Mesothelial cell of epicardium (in vitro differentiated cells): ENCODE measurements around the gene SANBR. TPM values are rescaled to one million over a fixed set of nuclear protein-coding genes. Genes with fewer than 3 reads are reported as not detected.

ENCODE experiments used
- DNase-seq, 2 experiments: peaks; one replicate each; pipeline ENCODE4 v3.0.0; 2021; ENCODE audit warnings: low spot score in 2 of 2; ENCODE audit not compliant: unreplicated experiment in 2 of 2
- H3K27ac Mint-ChIP-seq: 2 replicates; pipeline ENCODE4 v1.8.0; 2021; ENCODE audit warnings: mixed read lengths
- H3K27me3 Mint-ChIP-seq: 2 replicates; pipeline ENCODE4 v1.8.0; 2021; ENCODE audit warnings: low read depth, mixed read lengths
- H3K36me3 Mint-ChIP-seq: 2 replicates; pipeline ENCODE4 v1.8.0; 2021; ENCODE audit warnings: mixed read lengths
- H3K4me1 Mint-ChIP-seq: 2 replicates; pipeline ENCODE4 v1.8.0; 2021; ENCODE audit warnings: mixed read lengths
- H3K4me3 Mint-ChIP-seq: 2 replicates; pipeline ENCODE4 v1.8.0; 2021; ENCODE audit warnings: mild to moderate bottlenecking, moderate library complexity, mixed read lengths
- H3K9me3 Mint-ChIP-seq: 2 replicates; pipeline ENCODE4 v1.8.0; 2021; ENCODE audit warnings: mixed read lengths
- CTCF ChIP-seq: fragments of 200-600 bp; sonication (generic); IDR thresholded peaks from one replicate; pipeline ENCODE4 v1.5.0; 2021; ENCODE audit warnings: antibody characterized with exemption; ENCODE audit not compliant: unreplicated experiment
- total RNA-seq: library from RNA; stranded (reverse); gene quantifications from 3 replicates; pipeline ENCODE4 v1.2.1, GENCODE V29; 2021

The SANBR gene
- 13.2 to 14.4 TPM (median 14.0 TPM) in 3 replicates for total RNA-seq

- H3K27me3 Mint-ChIP-seq: no peaks in the 10 kb centered on the region
- TF ChIP-seq CTCF: no peak
- peak; percentile 72 to 91 for DNase-seq
- peak within 1 kb of the TSS; percentile 94 for H3K27ac Mint-ChIP-seq
- peaks cover 5% of the 10 kb centered on the region for H3K9me3 Mint-ChIP-seq
- peaks cover 11% of the 10 kb centered on the region for H3K4me1 Mint-ChIP-seq
- peak within 1 kb of the TSS; percentile 96 for H3K4me3 Mint-ChIP-seq
- H3K36me3 Mint-ChIP-seq: peaks cover 4% of the 10 kb centered on the region
Measured at GRCh38 chr2:61065714-61066709, at the start of gene SANBR. SANBR (plus strand) TSS chr2:61065871; CDS start chr2:61070351, 4,480 bp downstream.

- Mint-ChIP-seq H3K4me1 (peaks cover 27% of the 10 kb centered on the region), H3K4me3 (peak overlapping the region; percentile 98), H3K27me3 (no peaks in the 10 kb centered on the region), H3K27ac (peak overlapping the region; percentile 23), H3K36me3 (peaks cover 6% of the 10 kb centered on the region), H3K9me3 (no peaks in the 10 kb centered on the region)
- no peak for DNase-seq
- no peak for TF ChIP-seq CTCF
Measured at GRCh38 chr2:61015976-61016375, 49.7 kb upstream of the SANBR start.

GRCh38 chr2:61016392-61017002, 49.2 kb upstream of the SANBR start:
- Mint-ChIP-seq H3K36me3 (peaks cover 11% of the 10 kb centered on the region), H3K4me1 (peaks cover 27% of the 10 kb centered on the region), H3K27me3 (no peaks in the 10 kb centered on the region), H3K9me3 (peaks cover under 1% of the 10 kb centered on the region), H3K4me3 (peak overlapping the region; percentile 98), H3K27ac (peak overlapping the region; percentile 98)
- DNase-seq: no peak
- no peak for TF ChIP-seq CTCF

- TF ChIP-seq CTCF: no peak
- peak overlapping the region; percentile 98 for H3K4me3 Mint-ChIP-seq
- no peaks in the 10 kb centered on the region for H3K27me3 Mint-ChIP-seq
- peak; percentile 30 to 66 for DNase-seq
- peak overlapping the region; percentile 98 for H3K27ac Mint-ChIP-seq
- peaks cover 17% of the 10 kb centered on the region for H3K36me3 Mint-ChIP-seq
- peaks cover 27% of the 10 kb centered on the region for H3K4me1 Mint-ChIP-seq
- H3K9me3 Mint-ChIP-seq: peaks cover 6% of the 10 kb centered on the region
Measured at GRCh38 chr2:61017003-61017555, 48.6 kb upstream of the SANBR start.

GRCh38 chr2:61017556-61018317, 47.9 kb upstream of the SANBR start, which contains the start of the genes PEX13 and PUS10:
PEX13 (plus strand) TSS chr2:61017720; CDS start chr2:61017760, 40 bp downstream.
PUS10 (minus strand) TSS chr2:61018255; CDS start chr2:61011890, 6,365 bp downstream.
- Mint-ChIP-seq H3K27ac (peak within 1 kb of the TSS; percentile 98), H3K4me1 (peaks cover 27% of the 10 kb centered on the region), H3K36me3 (peaks cover 20% of the 10 kb centered on the region), H3K4me3 (peak within 1 kb of the TSS; percentile 98), H3K27me3 (no peaks in the 10 kb centered on the region), H3K9me3 (peaks cover 10% of the 10 kb centered on the region)
- DNase-seq: peak; percentile 34 to 68
- no peak for TF ChIP-seq CTCF
